A549 (cell line): ENCODE results near the gene CENPB.
"Not testable (repeated sequence)": the region's sequence is repeated elsewhere in the genome, so short reads cannot be mapped to it uniquely, and the experiment has no call there.

Source experiments
- CBX2 ChIP-seq: fragments of 200-600 bp; sonication (generic); IDR thresholded peaks from 2 replicates; pipeline ENCODE4 v1.6.1; 2016; ENCODE audit warnings: low read depth, mild to moderate bottlenecking, borderline replicate concordance
- CTCF ChIP-seq: fragments of >200 bp; sonication (Bioruptor Twin); formaldehyde crosslinking; IDR thresholded peaks from 3 replicates; pipeline ENCODE4 v1.5.1; 2016
- POLR2A ChIP-seq: IDR thresholded peaks from 2 replicates; pipeline ENCODE4 v1.6.1; 2012; ENCODE audit warnings: mild to moderate bottlenecking, low read length
- ZC3H11A ChIP-seq: fragments of 450-650 bp; IDR thresholded peaks from 2 replicates; pipeline ENCODE4 v1.6.1; 2014; ENCODE audit warnings: antibody characterized with exemption, mild to moderate bottlenecking

- TF ChIP-seq CTCF, ZC3H11A, POLR2A, CBX2: not testable (repeated sequence)
Observed at GRCh38 chr20:3789201-3789600, 2.7 kb upstream of the CENPB start.
